B cell (primary cell): Measurements from ENCODE around the gene SERPINA10. TPM values are rescaled to one million over a fixed set of nuclear protein-coding genes. Genes with fewer than 3 reads are reported as not detected.

Source experiments
- ATAC-seq: fragments of 200-7000 bp; cut with Tn5 transposase; one replicate; pipeline ENCODE4 v1.10.0; 2021; ENCODE audit warnings: low read depth, mild to moderate bottlenecking, moderate number of reproducible peaks, moderate library complexity
- CTCF ChIA-PET: fragments of 350-600 bp; sonication (Branson Sonifier 250); formaldehyde crosslinking; loops from one replicate; lab custom pipeline; 2021; ENCODE audit warnings: antibody characterized with exemption, inconsistent platforms; lab: Charles Lee
- POLR2A ChIA-PET: fragments of 350-600 bp; sonication (Branson Sonifier 250); formaldehyde crosslinking; loops from one replicate; lab custom pipeline; 2021; ENCODE audit warnings: antibody characterized with exemption; lab: Charles Lee
- DNase-seq: peaks from one replicate; pipeline ENCODE4 v3.0.0; 2013
- H2AFZ ChIP-seq: 2 replicates; pipeline ENCODE4 v1.6.1; 2012; ENCODE audit warnings: mild to moderate bottlenecking, low read depth, low read length; ENCODE audit not compliant: insufficient read depth, poor library complexity, severe bottlenecking
- H3K27ac ChIP-seq, 2 donors: 1 replicate in 1 of 2; 2 replicates in 1 of 2; pipeline ENCODE4 v1.5.1; 2012 to 2013; ENCODE audit warnings: low read length in 2 of 2, mild to moderate bottlenecking in 2 of 2, moderate library complexity in 1 of 2
- H3K27me3 ChIP-seq, 4 experiments: fragments of 200-600 bp in 1 of 4; sonication (generic) in 1 of 4; replicated peaks in 1 of 4; 1 replicate in 2 of 4; 2 replicates in 2 of 4; pipeline versions ENCODE4 v1.6.1 to v1.7.0; 2013 to 2016; ENCODE audit warnings: low read length in 3 of 4, mild to moderate bottlenecking in 2 of 4, mixed read lengths in 1 of 4, moderate library complexity in 1 of 4; ENCODE audit not compliant: insufficient read depth in 4 of 4, control insufficient read depth in 3 of 4; ENCODE audit errors: control extremely low read depth in 1 of 4
- H3K36me3 ChIP-seq, 2 experiments: replicated peaks in 1 of 2; 1 replicate in 1 of 2; 2 replicates in 1 of 2; pipeline versions ENCODE4 v1.6.1 to v1.7.1; 2013; ENCODE audit warnings: low read length in 1 of 2; ENCODE audit not compliant: insufficient read depth in 2 of 2, control insufficient read depth in 1 of 2; ENCODE audit errors: control extremely low read depth in 1 of 2, extremely low read depth in 1 of 2
- H3K4me1 ChIP-seq, 2 donors: fragments of 200-600 bp in 1 of 2; sonication (generic) in 1 of 2; 1 replicate in 1 of 2; 2 replicates in 1 of 2; pipeline versions ENCODE4 v1.5.1 to v1.6.1; 2013 to 2017; ENCODE audit warnings: low read length in 2 of 2; ENCODE audit not compliant: control insufficient read depth in 2 of 2, insufficient read depth in 2 of 2
- H3K4me2 ChIP-seq: replicated peaks from 2 replicates; pipeline ENCODE3; 2012; ENCODE audit warnings: mild to moderate bottlenecking, low read depth, low read length; ENCODE audit not compliant: poor library complexity, severe bottlenecking
- H3K4me3 ChIP-seq, 5 experiments: fragments of 200-600 bp in 1 of 5; sonication (generic) in 1 of 5; 1 replicate in 3 of 5; 2 replicates in 2 of 5; pipeline versions ENCODE4 v1.5.1 to v1.7.0; 2011 to 2016; ENCODE audit warnings: low read length in 4 of 5, mild to moderate bottlenecking in 4 of 5, low read depth in 2 of 5, control low read depth in 1 of 5, moderate library complexity in 1 of 5; ENCODE audit not compliant: insufficient read depth in 1 of 5; ENCODE audit errors: control extremely low read depth in 1 of 5, extremely low read depth in 1 of 5
- H3K79me2 ChIP-seq: fragments of 200-600 bp; sonication (generic); one replicate; pipeline ENCODE4 v1.6.0; 2016; ENCODE audit warnings: low read length; ENCODE audit not compliant: control insufficient read depth, insufficient read depth
- H3K9ac ChIP-seq: fragments of 200-600 bp; sonication (generic); 2 replicates; pipeline ENCODE4 v1.6.1; 2017; ENCODE audit warnings: mild to moderate bottlenecking, low read length, moderate library complexity
- H3K9me3 ChIP-seq, 3 donors: one replicate each; pipeline versions ENCODE4 v1.6.1 to v1.7.1; 2013; ENCODE audit warnings: low read length in 2 of 3; ENCODE audit not compliant: control insufficient read depth in 2 of 3, insufficient read depth in 1 of 3; ENCODE audit errors: control extremely low read depth in 1 of 3
- H4K20me1 ChIP-seq: 2 replicates; pipeline ENCODE4 v1.6.0; 2012; ENCODE audit warnings: mild to moderate bottlenecking, low read length; ENCODE audit not compliant: insufficient read depth, control insufficient read depth, poor library complexity, severe bottlenecking
- H3K27ac Mint-ChIP-seq: one replicate; pipeline ENCODE4 v1.8.0; 2021; ENCODE audit warnings: mixed read lengths
- H3K27me3 Mint-ChIP-seq: one replicate; pipeline ENCODE4 v1.8.0; 2021; ENCODE audit warnings: mixed read lengths
- H3K4me1 Mint-ChIP-seq: one replicate; pipeline ENCODE4 v1.8.0; 2021; ENCODE audit warnings: mixed read lengths
- H3K4me3 Mint-ChIP-seq: one replicate; pipeline ENCODE4 v1.8.0; 2021; ENCODE audit warnings: mixed read lengths
- H3K9me3 Mint-ChIP-seq: one replicate; pipeline ENCODE4 v1.8.0; 2022; ENCODE audit warnings: mixed read lengths; ENCODE audit not compliant: insufficient read depth
- EZH2 ChIP-seq: IDR thresholded peaks from 2 replicates; pipeline ENCODE4 v1.6.1; 2012; ENCODE audit warnings: borderline replicate concordance, low read depth, mild to moderate bottlenecking, moderate library complexity, low read length; ENCODE audit not compliant: insufficient read depth, poor library complexity, severe bottlenecking
- WGBS: methylation state at CpG from one replicate; pipeline ENCODE4 v1.1.5; 2013; ENCODE audit warnings: missing lambda C conversion rate; ENCODE audit not compliant: insufficient coverage; 5-methylcytosine and 5-hydroxymethylcytosine counted together
- intact Hi-C: fragments of 100-400 bp; cut with micrococcal nuclease; formaldehyde crosslinking; loops from one replicate; pipeline ENCODE4 v1.10.0; 2022
- polyA plus RNA-seq: library from polyadenylated mRNA; depleted of rRNA; stranded (reverse); fragments of >200 nt; gene quantifications from 2 replicates; pipeline ENCODE4 v1.2.3, GENCODE V29; 2012
- total RNA-seq, 2 donors: library from RNA; stranded (reverse); fragments of 120-200 nt in 1 of 2; gene quantifications; 1 replicate in 1 of 2; 2 replicates in 1 of 2; pipeline versions ENCODE4 v1.2.3 to v1.2.4, GENCODE V29; 2013 to 2022
- TF ChIP-seq, protein P1 (sequence below): fragments of 200-600 bp; IDR thresholded peaks from one replicate; pipeline ENCODE4 v1.8.0; 2022; ENCODE audit warnings: antibody characterized with exemption, mild to moderate bottlenecking

SERPINA10 gene
- total and polyA plus RNA-seq, 2 donors (not counting 1 experiment from before 2014, with no cell fraction given): not detected

- H3K27me3 Mint-ChIP-seq: peaks cover 4% of the 10 kb centered on the region
- Histone ChIP-seq H3K9ac (no peak overlapping the region), H3K27me3 (peaks cover 0 to 6% (median 0%) of the 10 kb centered on the region in 4 experiments), H3K4me1 (no peaks in the 10 kb centered on the region), H3K36me3 (no peaks in the 10 kb centered on the region), H3K4me2 (no peak overlapping the region), H3K27ac (no peak overlapping the region), H2AFZ (no peak overlapping the region), H4K20me1 (no peaks in the 10 kb centered on the region), H3K9me3 (peaks cover 0 to 36% (median 11%) of the 10 kb centered on the region in 3 donors), H3K79me2 (no peaks in the 10 kb centered on the region), H3K4me3 (no peak overlapping the region)
- H3K27ac Mint-ChIP-seq: no peak overlapping the region
- H3K9me3 Mint-ChIP-seq: peaks cover 11% of the 10 kb centered on the region
- POLR2A ChIA-PET: no interaction called here
- no peaks in the 10 kb centered on the region for H3K4me1 Mint-ChIP-seq
- 89% methylated on average over 9 of the region's 10 CpGs for WGBS
- TF ChIP-seq, protein P1, sequence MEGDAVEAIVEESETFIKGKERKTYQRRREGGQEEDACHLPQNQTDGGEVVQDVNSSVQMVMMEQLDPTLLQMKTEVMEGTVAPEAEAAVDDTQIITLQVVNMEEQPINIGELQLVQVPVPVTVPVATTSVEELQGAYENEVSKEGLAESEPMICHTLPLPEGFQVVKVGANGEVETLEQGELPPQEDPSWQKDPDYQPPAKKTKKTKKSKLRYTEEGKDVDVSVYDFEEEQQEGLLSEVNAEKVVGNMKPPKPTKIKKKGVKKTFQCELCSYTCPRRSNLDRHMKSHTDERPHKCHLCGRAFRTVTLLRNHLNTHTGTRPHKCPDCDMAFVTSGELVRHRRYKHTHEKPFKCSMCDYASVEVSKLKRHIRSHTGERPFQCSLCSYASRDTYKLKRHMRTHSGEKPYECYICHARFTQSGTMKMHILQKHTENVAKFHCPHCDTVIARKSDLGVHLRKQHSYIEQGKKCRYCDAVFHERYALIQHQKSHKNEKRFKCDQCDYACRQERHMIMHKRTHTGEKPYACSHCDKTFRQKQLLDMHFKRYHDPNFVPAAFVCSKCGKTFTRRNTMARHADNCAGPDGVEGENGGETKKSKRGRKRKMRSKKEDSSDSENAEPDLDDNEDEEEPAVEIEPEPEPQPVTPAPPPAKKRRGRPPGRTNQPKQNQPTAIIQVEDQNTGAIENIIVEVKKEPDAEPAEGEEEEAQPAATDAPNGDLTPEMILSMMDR: no peak
- no peak for TF ChIP-seq EZH2
- no peak for DNase-seq
- ATAC-seq: no peak
- intact Hi-C loops: no loop called here
- CTCF ChIA-PET: no interaction called here
- no peak overlapping the region for H3K4me3 Mint-ChIP-seq
Observed at GRCh38 chr14:94309721-94310120, 16.7 kb upstream of the SERPINA10 start.

DNA sequence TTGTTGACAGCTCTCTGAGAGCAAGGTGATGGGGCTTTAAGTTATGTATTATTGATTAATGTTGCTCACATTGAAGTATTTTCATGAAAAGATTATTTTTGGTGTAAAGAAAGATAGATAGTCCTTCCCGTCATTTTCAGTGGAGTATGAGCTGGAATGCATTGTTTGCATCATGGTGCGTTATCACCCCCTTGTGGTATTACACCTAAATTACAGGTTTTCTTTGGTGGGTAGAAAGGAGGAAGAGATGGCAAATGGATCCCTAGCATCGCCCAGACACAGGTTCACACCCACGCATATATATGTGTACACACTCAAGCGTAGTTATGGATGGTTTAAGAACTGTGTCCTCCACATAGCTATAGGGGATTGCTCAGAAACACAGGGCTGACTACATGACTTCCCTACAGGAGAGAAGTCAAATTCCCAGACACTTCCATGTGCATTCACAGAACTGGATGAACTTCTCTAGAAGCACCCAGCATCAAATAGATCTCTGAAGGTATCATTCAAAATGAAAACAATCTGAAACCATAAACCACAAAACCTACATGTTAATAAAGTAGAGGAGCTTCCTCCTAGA, 14.4 kb upstream of the SERPINA10 start:
- DNase-seq (no peak), ATAC-seq (no peak)
- H3K9me3 Mint-ChIP-seq: peaks cover 11% of the 10 kb centered on the region
- Histone ChIP-seq H3K9me3 (peaks cover 0 to 30% (median 11%) of the 10 kb centered on the region in 3 donors), H2AFZ (no peak overlapping the region), H3K27me3 (peaks cover 0 to 6% (median 0%) of the 10 kb centered on the region in 4 experiments), H3K79me2 (no peaks in the 10 kb centered on the region), H3K9ac (no peak overlapping the region), H3K27ac (no peak overlapping the region), H3K4me2 (no peak overlapping the region), H3K4me3 (no peak overlapping the region), H3K4me1 (no peaks in the 10 kb centered on the region), H4K20me1 (no peaks in the 10 kb centered on the region), H3K36me3 (no peaks in the 10 kb centered on the region)
- intact Hi-C loops: no loop called here
- no peak overlapping the region for H3K27ac Mint-ChIP-seq
- no CpG with 5 or more reads among the region's 5 CpGs for WGBS
- no peak overlapping the region for H3K4me3 Mint-ChIP-seq
- TF ChIP-seq EZH2: no peak
- TF ChIP-seq, protein P1: no peak
- H3K27me3 Mint-ChIP-seq: peaks cover 4% of the 10 kb centered on the region
- no peaks in the 10 kb centered on the region for H3K4me1 Mint-ChIP-seq
- ChIA-PET CTCF (no interaction called here), POLR2A (no interaction called here)
